ENCODE measurements around the gene CLDN10. TPM values are rescaled to one million over a fixed set of nuclear protein-coding genes. Genes with fewer than 3 reads are reported as not detected.

CLDN10 gene
- total RNA-seq, 1 donor from 2014 or later = 3.6 TPM

GRCh38 chr13:95601216-95601615 is 48.7 kb downstream of the CLDN10 start:
- DNase-seq (ENCODE audit: low spot score) = no peak

GRCh38 chr13:95601906-95602305 is 49.4 kb downstream of the CLDN10 start:
- DNase-seq (ENCODE audit: low spot score) = no peak

- no peak for DNase-seq (ENCODE audit: low spot score)
These were observed 51.5 kb downstream of the CLDN10 start for GRCh38 chr13:95603887-95604555.

- DNase-seq (ENCODE audit: low spot score) = no peak
These were observed 52.0 kb downstream of the CLDN10 start for GRCh38 chr13:95604556-95604915.

- no peak for DNase-seq (ENCODE audit: low spot score)
These were observed 53.1 kb downstream of the CLDN10 start for GRCh38 chr13:95605448-95606125.

- no peak for DNase-seq (ENCODE audit: low spot score)
These were observed 54.8 kb downstream of the CLDN10 start for GRCh38 chr13:95607366-95607765.

- no peak for DNase-seq (ENCODE audit: low spot score)
These were observed 56.3 kb downstream of the CLDN10 start for GRCh38 chr13:95608640-95609323.

- no peak for DNase-seq (ENCODE audit: low spot score)
These were observed 62.2 kb downstream of the CLDN10 start for GRCh38 chr13:95614641-95615245.

- DNase-seq (ENCODE audit: low spot score) = no peak
These were observed 63.0 kb downstream of the CLDN10 start for GRCh38 chr13:95615539-95615938.

- no peak for DNase-seq (ENCODE audit: low spot score)
These were observed 67.7 kb downstream of the CLDN10 start for GRCh38 chr13:95620030-95620824.

GRCh38 chr13:95620825-95621498 is 68.4 kb downstream of the CLDN10 start:
- no peak for DNase-seq (ENCODE audit: low spot score)

GRCh38 chr13:95623141-95623540 is 70.6 kb downstream of the CLDN10 start:
- no peak for DNase-seq (ENCODE audit: low spot score)

GRCh38 chr13:95624020-95624419 is 71.5 kb downstream of the CLDN10 start:
- peak; percentile 52 for DNase-seq (ENCODE audit: low spot score)

GRCh38 chr13:95626768-95627167 is 74.2 kb downstream of the CLDN10 start:
- no peak for DNase-seq (ENCODE audit: low spot score)

- no peak for DNase-seq (ENCODE audit: low spot score)
These were observed 75.1 kb downstream of the CLDN10 start for GRCh38 chr13:95627590-95627989.

GRCh38 chr13:95628488-95628887 is 76.0 kb downstream of the CLDN10 start:
- no peak for DNase-seq (ENCODE audit: low spot score)

GRCh38 chr13:95629071-95629470 is 76.6 kb downstream of the CLDN10 start:
- no peak for DNase-seq (ENCODE audit: low spot score)

Data from umbilical cord (tissue), 2 donors.